A673 (cell line): Measurements from ENCODE around the gene ST7.

Source experiments
- CTCF ChIP-seq: fragments of 300-800, 200-600 bp; sonication (generic); conservative IDR thresholded peaks from 2 replicates; pipeline ENCODE4 v1.5.1; 2017; ENCODE audit warnings: low read depth, mild to moderate bottlenecking, antibody characterized with exemption, low read length, moderate library complexity, mixed read lengths
- EZH2 ChIP-seq: fragments of 200-600 bp; sonication (generic); IDR thresholded peaks from 2 replicates; pipeline ENCODE4 v1.6.1; 2017; ENCODE audit warnings: borderline replicate concordance, low read depth, mild to moderate bottlenecking, mixed read lengths, antibody characterized with exemption, low read length; ENCODE audit not compliant: poor library complexity, severe bottlenecking

GRCh38 chr7:116978006-116978405 lies 24.7 kb downstream of the ST7 start:
- no peak for TF ChIP-seq CTCF
- no peak for TF ChIP-seq EZH2
